Skeletal muscle tissue (tissue), 5 donors: ENCODE measurements around the gene LBP. TPM values are rescaled to one million over a fixed set of nuclear protein-coding genes. Genes with fewer than 3 reads are reported as not detected.
A peak's percentile ranks its signal among the peaks of the same experiment; 100 is the strongest.

Source experiments
- H3K27ac ChIP-seq: one replicate; pipeline ENCODE4 v1.7.0; 2013; ENCODE audit warnings: mild to moderate bottlenecking, low read depth, low read length, inconsistent platforms
- H3K27me3 ChIP-seq, 3 donors: one replicate each; pipeline ENCODE4 v1.7.0; 2013; ENCODE audit warnings: low read length in 3 of 3; ENCODE audit not compliant: control insufficient read depth in 3 of 3, insufficient read depth in 3 of 3
- H3K36me3 ChIP-seq, 3 donors: one replicate each; pipeline ENCODE4 v1.7.0; 2013; ENCODE audit warnings: low read length in 3 of 3; ENCODE audit not compliant: control insufficient read depth in 3 of 3, insufficient read depth in 3 of 3
- H3K4me1 ChIP-seq, 3 donors: one replicate each; pipeline ENCODE4 v1.7.0; 2013; ENCODE audit warnings: low read length in 3 of 3, mild to moderate bottlenecking in 3 of 3; ENCODE audit not compliant: control insufficient read depth in 3 of 3, insufficient read depth in 3 of 3
- H3K4me3 ChIP-seq, 3 donors: one replicate each; pipeline ENCODE4 v1.7.0; 2013; ENCODE audit warnings: low read length in 3 of 3
- H3K9ac ChIP-seq, 3 donors: one replicate each; pipeline ENCODE4 v1.7.0; 2013; ENCODE audit warnings: low read length in 3 of 3, mild to moderate bottlenecking in 3 of 3, moderate library complexity in 2 of 3, low read depth in 1 of 3
- H3K9me3 ChIP-seq, 3 donors: one replicate each; pipeline ENCODE4 v1.7.0; 2013; ENCODE audit warnings: low read length in 3 of 3; ENCODE audit not compliant: control insufficient read depth in 3 of 3
- small RNA-seq: library from RNA; depleted of rRNA; stranded (forward); fragments of <200 nt; gene quantifications from one replicate; pipeline ENCODE3, GENCODE V24; 2014
- total RNA-seq: library from RNA; depleted of rRNA; stranded (reverse); fragments of >200 nt; gene quantifications from one replicate; pipeline ENCODE4 v1.2.3, GENCODE V29; 2014
- donor health status: Osteomylitis.

LBP gene
- total RNA-seq, 1 donor from 2014 or later, result 0.52 TPM

GRCh38 chr20:38421915-38422314 is 75.6 kb downstream of the LBP start:
- H3K27ac ChIP-seq, result no peak overlapping the region
- no peaks in the 10 kb centered on the region for H3K9me3 ChIP-seq
- peaks cover 50 to 66% (median 63%) of the 10 kb centered on the region in 3 donors for H3K36me3 ChIP-seq

GRCh38 chr20:38423541-38423940 is 77.3 kb downstream of the LBP start:
- H3K27ac ChIP-seq, result no peak overlapping the region
- peaks cover 64 to 79% (median 78%) of the 10 kb centered on the region in 3 donors for H3K36me3 ChIP-seq
- peaks cover 4 to 17% (median 9%) of the 10 kb centered on the region in 3 donors for H3K4me1 ChIP-seq
- H3K9ac ChIP-seq, result no peak overlapping the region
- no peaks in the 10 kb centered on the region for H3K9me3 ChIP-seq
- H3K27me3 ChIP-seq, result no peaks in the 10 kb centered on the region
- H3K4me3 ChIP-seq, result no peak overlapping the region

More at GRCh38 chr20:38421915-38422314, 75.6 kb downstream of the LBP start:
- H3K4me3 ChIP-seq, result no peak overlapping the region
- peaks cover 10 to 18% (median 10%) of the 10 kb centered on the region in 3 donors for H3K4me1 ChIP-seq
- H3K9ac ChIP-seq, result no peak overlapping the region
- H3K27me3 ChIP-seq, result no peaks in the 10 kb centered on the region

- peaks cover 73 to 87% (median 84%) of the 10 kb centered on the region in 3 donors for H3K36me3 ChIP-seq
- H3K4me1 ChIP-seq, result peaks cover 0 to 12% (median 4%) of the 10 kb centered on the region in 3 donors
- no peak overlapping the region for H3K4me3 ChIP-seq
- no peaks in the 10 kb centered on the region for H3K27me3 ChIP-seq
- no peak overlapping the region for H3K9ac ChIP-seq
- H3K9me3 ChIP-seq, result no peaks in the 10 kb centered on the region
- no peak overlapping the region for H3K27ac ChIP-seq
Measured at GRCh38 chr20:38424401-38424800, 78.1 kb downstream of the LBP start.

DNA sequence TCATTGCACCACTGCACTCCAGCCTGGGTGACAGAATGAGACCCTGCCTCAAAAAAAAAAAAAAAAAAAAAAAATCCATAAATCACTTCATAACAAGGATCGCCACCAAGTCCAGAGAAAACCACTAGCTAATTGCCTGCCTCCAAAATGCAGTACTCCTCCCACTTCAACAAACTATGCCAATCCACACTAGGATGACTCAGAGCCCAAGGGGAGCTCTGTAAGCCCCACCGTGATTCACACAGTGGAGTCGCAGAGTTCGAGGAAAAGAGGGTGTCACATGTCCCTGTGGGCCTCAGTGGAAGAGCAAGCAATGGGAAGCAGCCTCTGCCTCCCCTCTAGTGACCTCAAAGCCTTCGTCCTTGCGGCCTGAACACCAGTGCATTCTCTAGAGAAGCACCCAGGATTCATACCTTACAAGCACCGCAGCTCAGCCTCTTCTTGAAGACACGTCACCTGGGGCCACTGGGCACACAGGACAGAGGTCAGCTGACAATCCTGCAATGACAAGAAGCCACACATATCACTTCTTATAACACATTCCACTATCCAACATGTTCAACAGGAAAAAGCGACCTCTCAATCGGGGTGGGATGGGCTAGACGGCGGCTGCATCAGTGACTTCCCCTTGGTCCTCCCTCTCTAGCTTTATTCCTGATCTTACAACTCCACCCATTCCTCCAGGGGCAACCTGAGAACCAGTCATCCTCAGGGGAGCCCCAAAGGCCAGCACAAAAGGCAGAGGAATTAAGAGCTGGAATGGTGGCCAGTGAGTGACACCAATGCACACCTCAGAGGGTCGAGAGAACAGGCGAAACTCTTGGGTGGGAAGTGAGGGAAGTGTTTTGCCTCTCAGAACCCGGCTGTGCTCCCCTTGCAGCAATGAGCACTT is 80.0 kb downstream of the LBP start:
- H3K4me3 ChIP-seq, result no peak overlapping the region
- H3K9me3 ChIP-seq, result no peaks in the 10 kb centered on the region
- no peak overlapping the region for H3K27ac ChIP-seq
- no peaks in the 10 kb centered on the region for H3K27me3 ChIP-seq
- H3K36me3 ChIP-seq, result peaks cover 65 to 83% (median 78%) of the 10 kb centered on the region in 3 donors
- H3K9ac ChIP-seq, result no peak overlapping the region
- H3K4me1 ChIP-seq, result peaks cover 0 to 12% (median 11%) of the 10 kb centered on the region in 3 donors

Small RNA genes lying within 50 kb of the gene (small RNA-seq; reads per million reads assigned to genes)
- gene RF00056 (not detected), gene SNORA71B (34.6 reads per million, percentile 94 among the genes with 10 or more reads in this experiment)

Other genes with a start within 250 kb of the LBP start
- gene TGM2, start 181.2 kb upstream of the LBP start, total RNA-seq, result 7.3 TPM
- gene KIAA1755, start 85.7 kb upstream of the LBP start, total RNA-seq, result 3.7 TPM
- 1.0 TPM for gene BPI, start 42.3 kb upstream of the LBP start, total RNA-seq
- gene SNHG17, start 88.8 kb downstream of the LBP start, total RNA-seq, result 6.8 TPM
- 23.0 TPM for gene RALGAPB, start 126.4 kb downstream of the LBP start, total RNA-seq
- gene ADIG, start 234.7 kb downstream of the LBP start, total RNA-seq, result not detected